ENCODE results near the gene CAPZA1.
"Not testable (repeated sequence)": the region's sequence is repeated elsewhere in the genome, so short reads cannot be mapped to it uniquely, and the experiment has no call there.

The CAPZA1 gene

DNA sequence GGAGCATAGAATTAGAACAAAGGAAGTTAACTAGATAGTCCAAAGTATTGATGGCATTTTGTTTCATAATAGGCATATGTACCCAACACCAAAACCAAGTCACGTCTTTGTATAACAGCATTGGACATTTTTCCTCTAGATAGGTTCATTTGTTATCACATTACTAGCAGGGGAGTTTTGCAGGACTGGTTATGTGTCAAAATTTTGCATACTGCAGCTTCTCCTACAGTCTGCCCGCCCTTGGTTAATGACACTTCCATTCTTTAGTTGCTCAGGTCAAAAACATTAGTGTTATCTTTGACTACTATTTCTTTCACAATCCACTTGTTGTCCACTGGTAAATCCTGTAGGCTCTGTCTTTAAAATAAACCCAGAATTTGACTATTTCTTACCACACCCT lies 8.9 kb downstream of the CAPZA1 start:
- DNase-seq: no peak

DNA sequence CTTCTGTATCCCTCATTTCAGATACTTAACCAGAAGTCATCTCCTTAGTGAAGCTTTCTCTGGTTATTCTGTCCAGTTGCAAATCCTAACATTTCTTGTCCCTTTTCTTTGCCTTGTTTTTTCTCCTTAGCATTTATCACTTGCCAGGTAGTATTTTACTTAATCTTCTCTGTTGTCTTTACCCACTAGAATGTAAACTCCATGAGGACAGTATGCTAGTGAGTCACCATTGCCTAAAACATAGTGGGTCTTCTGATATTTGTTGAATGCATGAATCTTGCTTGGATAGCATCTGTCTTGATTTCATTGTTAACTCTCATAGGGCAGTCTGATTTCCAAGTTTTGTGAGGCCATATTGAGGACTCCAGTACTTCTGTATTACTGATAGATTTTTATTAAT lies 9.6 kb downstream of the CAPZA1 start:
- DNase-seq: no peak

DNA sequence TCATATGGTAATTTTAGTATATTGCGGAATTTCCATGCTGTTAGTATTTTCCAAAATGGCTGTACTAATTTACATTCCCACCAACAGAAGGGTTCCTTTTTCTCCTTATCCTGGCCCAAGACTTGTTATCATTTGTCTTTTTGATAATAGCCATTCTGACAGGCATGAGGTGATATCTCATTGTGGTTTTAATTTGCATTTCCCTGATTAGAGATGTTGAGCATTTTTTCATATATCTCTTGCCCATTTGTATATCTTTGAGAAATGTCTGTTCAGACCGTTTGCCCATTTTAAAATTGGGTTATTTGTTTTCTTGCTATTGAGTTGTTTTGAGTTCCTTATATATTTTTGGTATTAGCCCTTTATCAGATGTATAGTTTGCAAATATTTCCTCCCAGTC lies 14.0 kb downstream of the CAPZA1 start:
- DNase-seq: no peak

DNA sequence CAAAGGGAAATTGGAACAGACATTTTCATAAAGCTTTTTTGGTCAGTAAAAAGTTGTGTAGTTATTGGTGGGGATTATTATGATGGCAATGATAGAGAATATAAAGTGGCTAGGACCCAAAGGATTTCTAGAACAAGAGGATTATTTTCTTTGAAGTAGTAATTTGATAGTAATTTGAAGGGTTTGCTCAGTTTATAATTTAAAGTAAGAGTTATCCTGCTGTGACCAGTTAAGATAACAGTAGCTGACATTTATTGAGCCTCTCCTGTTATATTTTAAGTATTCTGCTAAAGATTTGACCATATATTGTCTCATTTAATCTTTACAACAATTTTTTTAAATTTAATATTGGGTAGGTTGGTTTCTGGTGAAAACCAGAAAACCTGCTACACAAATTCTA lies 14.7 kb downstream of the CAPZA1 start:
- no peak for DNase-seq

DNA sequence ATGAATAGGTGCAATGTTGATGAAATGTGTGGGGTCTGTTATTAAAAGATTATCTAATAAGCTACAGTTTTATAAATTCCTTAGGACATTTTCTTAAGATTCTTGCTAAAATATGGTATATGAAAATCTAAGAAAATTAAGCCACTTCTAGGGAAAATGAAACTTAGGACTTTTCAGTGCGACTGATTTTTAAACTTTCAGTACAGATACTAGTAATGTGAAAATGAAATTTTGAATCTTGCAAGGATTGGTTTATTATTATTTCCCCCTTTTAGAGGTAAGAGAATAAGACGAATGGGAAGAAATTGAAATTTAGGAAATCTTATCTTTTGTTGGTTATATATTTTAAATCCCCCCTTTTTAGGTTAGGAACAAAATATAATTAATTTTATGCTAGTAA lies 16.4 kb downstream of the CAPZA1 start:
- no peak for DNase-seq

DNA sequence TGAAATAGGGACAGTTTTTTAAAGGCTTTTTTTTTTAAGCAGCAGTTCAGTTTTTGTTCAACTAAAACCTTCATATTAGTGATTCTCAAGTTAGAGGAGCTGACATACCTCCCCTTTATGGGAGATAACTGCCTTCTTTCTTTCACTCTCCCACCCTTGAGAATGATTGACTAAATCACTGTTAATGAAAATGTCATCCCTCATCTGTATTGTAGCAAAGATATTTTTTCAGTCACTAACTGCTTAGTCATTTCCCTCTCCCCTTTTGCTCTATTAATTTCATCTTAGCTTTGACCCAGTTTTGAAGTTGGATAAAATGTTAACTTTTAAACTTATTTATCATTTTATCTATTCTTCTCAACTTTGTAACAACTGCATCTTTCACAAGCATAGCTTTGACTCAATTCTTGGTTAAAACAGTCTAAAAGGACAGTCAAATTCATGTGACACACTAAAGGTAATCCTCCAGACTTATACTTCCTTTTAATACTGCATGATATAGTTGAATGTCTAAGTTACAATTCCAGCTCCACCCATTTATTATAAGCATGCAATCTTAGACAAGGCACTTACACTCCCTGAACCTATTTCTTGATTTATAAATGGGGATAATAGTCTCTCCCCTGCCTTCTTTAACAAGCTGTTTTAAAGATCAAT lies 17.1 kb downstream of the CAPZA1 start:
- no peak for DNase-seq

DNA sequence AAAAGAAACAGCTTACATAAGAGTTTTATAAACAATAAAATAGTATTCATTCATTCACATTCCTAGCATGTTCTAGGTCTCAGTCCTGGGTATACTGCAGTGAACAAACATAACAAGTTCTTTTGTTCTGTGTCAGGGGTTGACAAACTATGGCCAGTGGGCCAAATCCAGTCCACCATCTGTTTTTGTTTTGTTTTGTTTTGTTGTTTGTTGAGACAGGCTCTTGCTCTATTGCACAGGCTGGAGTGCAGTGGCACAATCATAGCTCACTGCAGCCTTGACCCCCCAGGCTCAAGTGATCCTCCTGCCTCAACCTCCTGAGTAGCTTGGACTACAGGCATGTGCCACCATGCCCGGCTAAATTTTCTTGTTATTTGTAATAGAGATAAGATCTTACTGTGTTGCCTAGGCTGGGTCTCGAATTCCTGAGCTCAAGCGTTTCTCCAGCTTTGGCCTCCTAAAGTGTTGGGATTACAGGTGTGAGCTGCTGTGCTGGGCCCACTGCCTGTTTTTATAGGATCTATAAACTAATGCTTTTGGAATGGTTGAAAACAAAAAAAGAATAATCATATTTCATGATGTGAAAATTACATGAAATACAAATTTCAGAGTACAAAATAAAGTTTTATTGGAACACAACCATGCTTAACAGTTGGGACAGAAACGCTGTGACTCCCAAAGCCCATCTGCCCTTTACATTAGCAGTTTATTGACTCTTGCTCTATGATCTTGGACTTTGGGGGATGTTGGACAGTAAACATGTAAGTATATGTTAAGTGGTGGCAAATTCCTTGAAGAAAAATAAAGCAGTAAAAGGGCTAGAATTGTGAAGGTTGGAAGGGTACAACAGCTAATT lies 17.9 kb downstream of the CAPZA1 start:
- DNase-seq: no peak

DNA sequence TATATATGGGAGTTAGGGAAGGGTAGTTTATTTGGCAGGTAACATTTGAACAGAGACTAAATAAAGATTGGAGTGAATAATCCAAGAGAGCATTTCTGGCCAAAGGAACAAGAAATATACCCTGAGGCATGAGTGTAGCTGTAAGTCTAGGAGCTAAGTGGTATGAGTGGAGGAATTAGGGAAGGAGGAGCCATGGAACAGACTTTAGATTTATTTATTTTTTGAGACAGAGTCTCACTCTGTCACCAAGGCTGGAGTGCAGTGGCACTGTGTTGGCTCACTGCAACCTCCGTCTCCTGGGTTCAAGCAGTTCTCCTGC lies 18.4 kb downstream of the CAPZA1 start:
- no peak for DNase-seq

DNA sequence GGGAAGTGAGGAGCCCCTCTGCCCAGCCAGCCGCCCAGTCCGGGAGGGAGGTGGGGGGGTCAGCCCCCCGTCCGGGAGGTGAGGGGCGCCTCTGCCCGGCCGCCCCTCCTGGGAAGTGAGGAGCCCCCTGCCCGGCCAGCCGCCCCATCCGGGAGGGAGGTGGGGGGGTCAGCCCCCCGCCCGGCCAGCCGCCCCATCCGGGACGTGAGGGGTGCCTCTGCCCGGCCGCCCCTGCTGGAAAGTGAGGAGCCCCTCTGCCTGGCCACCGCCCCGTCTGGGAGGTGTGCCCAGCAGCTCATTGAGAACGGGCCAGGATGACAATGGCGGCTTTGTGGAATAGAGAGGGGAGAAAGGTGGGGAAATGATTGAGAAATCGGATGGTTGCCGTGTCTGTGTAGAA lies 20.8 kb downstream of the CAPZA1 start:
- not testable (repeated sequence) for DNase-seq

DNA sequence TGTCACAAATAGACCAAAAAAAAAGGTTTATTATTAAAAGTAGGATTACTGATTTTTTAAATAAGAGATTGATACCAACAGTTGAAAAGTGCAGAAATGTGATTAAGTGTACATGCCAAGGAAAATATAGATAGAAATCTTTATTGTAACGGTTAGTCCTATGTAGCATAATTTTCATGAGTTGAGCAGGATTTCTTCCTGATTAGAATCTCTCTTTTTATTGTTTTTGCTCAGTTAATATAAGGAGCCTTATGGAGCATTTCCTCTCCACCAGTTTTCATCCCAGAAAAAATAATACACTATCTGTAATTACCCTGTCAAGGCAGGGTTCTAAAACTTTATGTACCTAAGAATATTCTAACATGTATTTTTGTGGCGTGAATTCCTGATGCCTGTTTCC lies 23.4 kb downstream of the CAPZA1 start:
- no peak for DNase-seq

DNA sequence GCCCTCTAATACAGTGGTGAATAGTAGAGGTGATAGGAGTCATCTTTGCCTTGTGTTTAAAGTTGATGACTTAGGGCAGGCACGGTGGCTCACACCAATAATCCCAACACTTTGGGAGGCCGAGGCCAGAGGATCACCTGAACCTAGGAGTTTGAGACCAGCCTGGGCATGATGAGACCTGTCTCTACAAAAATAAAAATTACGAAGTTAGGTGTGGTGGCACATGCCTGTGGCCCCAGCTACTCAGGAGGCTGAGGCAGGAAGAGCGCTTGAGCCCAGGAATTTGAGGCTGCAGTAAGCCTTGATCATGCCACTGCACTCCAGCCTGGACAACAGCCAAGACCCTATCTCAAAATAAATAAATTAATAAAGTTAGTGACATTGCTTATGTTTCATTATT lies 26.6 kb downstream of the CAPZA1 start:
- DNase-seq: no peak

DNA sequence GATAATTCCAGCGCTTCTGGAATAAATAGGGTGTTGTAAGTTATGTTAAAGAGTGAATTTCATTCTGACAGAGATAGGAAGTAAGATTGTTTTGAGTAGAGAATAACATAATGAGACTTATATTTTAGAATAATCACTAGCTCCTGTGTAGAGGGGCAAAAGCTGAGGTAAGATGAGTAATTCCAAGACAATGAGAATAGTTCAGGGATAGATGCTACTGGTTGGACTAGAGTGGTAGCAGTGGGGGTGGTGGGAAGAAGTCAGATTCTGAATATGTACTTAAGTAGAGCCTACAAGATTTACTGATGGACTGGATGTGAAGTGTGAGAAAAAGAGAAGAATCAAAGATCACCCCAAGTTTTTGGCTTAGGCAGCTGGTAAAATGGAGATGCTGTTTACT lies 31.6 kb downstream of the CAPZA1 start:
- no peak for DNase-seq

DNA sequence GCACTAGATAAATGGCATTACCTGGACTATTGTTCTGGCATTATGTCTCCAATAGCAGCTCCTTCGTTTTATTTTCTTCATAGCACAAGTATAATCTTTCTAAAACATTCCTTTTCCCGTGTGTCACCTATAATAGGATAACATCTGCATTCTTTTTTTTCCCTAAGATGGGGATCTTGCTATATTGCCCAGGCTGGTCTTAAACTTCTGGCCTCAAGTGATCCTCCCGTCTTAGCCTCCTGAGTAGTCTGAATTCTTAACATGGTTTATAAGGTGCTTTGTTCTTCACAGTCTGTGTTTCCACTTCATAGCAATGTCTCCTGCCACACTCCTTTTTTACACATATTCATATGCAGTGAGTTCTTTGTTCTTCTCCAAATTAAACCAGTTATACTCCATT lies 46.2 kb downstream of the CAPZA1 start:
- no peak for DNase-seq

DNA sequence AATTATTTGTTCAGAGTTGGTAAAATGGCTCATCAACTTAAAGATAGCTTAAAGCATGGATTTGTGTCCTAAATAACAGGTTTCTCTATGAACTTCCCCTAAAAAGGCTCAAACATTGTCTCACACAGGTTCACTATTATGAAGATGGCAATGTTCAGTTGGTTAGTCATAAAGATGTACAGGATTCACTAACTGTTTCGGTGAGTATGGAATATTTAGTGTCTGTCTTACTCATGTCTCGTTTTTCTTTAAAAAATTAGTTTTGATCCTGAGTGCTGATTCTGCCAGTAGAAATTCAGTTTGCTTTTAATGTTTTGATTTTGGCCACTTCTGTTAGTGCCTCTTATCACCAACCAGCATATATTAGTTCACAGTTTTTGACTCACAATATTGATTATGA lies 47.3 kb downstream of the CAPZA1 start:
- DNase-seq: no peak

DNA sequence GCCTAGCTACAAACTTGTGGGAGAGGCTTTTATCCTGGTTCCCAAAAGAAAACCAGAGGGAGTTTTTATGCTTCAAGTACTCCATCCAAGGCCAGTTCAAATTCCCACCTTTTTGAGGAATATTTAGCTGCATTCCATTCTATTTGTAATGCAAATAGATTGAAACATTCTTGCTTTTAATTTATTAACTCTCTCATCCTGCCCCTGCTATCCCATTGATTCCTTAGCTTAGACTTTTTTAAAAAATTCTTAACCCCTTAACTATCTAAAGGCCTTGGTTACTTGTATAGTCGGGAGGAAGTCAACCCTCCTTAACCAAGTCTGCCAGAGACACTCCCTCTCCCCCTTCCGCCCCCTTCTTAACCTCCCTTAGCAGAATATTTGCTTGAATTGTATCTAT lies 52.4 kb downstream of the CAPZA1 start:
- DNase-seq: no peak

DNA sequence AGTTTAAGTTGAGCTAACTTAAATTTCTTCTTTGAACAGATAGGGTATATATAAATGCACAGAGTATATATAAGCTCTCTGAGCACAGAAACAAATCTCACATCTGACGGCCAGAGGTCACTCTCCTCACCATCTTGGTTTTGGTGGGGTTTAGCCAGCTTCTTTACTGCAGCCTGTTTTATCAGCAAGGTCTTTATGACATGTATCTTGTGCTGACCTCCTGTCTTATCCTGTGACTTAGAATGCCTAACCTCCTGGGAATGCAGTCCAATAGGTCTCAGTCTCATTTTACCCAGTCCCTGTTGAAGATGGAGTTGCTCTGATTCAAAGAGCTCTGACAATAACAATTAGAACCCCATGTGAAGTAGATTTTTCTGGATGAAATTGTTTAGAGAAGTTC lies 53.2 kb downstream of the CAPZA1 start:
- DNase-seq: no peak

DNA sequence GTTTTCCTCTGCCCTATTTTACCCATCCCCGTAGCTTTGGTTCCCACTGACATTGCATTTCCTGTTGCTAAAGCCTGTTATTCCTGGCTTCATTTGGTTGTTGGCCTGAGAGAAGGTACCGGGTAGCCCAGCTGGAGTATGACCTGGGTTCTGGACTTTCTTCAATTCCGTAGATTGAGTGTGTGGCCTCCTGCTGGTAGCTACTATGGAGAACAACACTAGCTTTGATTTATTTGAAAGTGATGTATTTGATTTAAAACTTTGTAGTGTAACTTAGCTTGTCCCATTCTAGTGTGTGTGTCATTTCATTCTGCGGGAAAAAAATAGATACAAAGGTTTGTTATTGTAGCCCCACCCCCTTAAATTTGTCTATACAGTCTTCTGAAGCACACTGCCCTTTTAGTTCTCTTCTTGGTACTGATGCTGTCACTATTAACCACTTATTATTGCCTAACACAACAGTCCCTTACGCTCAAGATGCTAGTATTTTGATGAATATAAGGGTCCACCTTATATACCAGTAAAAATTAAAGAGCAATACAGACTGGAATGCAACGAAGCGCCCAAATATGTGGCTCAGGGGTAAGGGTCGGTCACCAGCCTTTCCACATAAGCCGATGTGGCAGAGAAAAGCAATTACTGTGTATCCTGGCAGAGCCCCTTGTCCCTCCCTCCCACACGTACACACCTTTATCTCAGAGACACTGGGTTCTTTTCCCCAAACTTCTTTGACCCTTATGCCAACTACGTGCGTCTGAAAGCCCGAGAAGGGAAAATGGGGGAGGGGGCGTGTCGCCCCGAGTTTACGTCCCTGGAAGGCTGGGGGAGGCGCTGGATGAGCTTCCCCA lies 54.2 kb downstream of the CAPZA1 start:
- peak; percentile 32 to 52 for DNase-seq

DNA sequence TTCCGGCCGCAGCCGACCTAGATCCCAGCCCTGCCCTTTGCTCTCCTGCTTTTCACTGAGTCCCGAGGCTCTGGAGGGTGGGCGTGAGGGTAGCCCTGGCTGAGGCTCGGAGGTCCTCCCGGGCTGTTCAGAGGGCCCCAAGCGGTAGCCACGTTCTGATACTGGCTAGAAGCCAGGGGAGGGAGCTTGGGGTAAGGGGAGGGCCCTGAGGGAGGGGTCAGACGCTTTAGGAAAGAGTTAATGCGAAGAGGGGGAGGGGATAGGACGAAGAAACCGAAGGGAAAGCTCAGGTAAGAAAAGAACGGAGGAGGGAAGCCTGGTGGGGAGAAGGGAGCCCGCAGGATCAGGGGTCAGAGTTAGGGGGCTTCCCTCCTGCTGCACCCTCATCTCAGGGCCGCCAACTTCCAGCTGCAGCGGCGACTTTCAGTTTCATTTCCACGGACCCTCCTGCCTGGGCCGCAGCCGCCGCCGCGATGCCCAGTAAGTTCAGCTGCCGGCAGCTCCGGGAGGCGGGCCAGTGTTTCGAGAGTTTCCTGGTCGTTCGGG lies 54.9 kb downstream of the CAPZA1 start, which contains the start of gene MOV10:
TSS of gene MOV10 (plus strand) at position 220 of the 546 bp plus-strand sequence. CDS start at position 474, 254 bp downstream.
- DNase-seq: peak; percentile 36 to 38

DNA sequence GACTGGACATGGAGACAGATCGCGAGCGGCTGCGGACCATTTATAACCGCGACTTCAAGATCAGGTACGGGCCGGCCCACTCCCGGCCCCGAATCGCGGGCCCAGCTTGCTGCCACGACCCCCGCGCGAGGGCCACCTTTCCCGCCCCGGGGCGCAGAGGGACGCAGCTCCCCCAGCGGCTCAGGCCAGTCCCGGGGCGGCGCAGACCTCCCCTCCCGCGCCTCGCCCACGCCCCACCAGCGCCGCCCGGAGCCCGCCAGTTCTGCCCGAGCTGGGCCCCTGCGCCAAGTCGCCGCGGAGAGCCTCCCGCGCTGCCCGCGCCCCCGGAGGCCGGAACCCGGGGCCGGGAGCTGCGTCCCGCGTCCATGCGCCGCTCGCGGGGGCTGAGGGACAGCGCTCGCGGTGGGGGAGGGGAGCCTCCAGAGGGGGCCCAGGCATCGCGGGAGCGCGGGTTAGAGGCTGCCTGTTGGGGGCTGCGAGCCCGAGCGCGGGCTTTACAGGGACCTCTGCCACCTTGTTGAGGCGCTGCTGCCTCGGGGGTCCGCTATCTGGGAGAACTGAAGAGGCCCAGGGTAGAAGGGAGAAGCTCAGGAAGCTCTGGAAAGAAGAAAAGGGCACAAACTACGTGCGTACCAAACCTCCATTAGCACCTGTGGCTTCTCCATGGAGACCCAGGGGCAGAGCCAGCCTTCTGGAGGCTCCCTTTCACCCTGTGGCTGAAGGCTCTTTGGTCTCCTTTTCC lies 55.5 kb downstream of the CAPZA1 start:
- no peak for DNase-seq

DNA sequence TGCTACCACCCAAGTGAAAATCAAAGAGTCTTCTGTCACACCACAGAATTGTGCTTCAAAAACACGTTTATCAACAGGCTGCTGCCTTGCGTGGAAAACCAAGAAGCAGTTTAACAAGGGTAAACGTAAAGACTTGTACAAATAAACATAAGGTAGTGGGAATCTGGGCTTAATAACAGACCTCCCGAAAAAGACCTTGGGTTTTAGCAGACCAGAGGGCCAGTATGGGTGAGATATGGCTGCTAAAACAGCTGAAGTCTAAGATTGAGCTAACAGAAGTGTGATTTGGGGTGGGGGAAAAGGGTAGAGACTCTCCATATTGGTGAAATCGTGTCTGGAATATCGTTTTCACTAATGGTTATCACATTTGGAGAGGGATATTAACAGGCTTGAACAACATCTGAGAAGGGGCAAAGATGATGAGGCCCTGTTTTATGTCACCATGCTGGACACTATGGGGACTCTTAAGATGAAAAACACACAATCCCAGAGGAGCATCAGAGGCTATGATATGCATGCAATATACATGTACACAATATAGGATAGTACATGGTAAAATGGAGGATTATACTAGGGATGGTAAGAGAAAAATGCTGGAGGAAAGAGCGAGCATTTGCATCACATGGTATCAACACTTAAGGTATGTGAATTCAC lies 56.2 kb downstream of the CAPZA1 start:
- no peak for DNase-seq

DNA sequence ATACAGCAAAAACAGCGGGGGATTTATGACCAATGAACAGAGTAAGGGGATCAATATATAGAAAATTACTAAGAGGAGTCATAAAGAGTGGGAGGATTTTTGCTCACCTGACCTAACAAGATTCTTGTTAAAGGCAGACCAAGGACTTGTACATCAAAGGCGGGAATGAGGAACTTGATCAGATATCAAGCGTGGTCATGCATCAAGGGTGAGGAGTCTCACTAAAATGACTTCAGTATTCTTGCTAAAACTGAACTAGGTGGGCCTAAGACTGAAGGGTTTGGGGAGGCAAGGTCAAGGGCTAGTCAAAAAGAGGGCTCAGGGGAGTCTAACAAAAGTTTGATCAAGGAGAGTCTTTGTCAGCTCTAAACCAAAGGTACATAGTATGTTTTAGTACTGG lies 56.9 kb downstream of the CAPZA1 start:
- DNase-seq: no peak

DNA sequence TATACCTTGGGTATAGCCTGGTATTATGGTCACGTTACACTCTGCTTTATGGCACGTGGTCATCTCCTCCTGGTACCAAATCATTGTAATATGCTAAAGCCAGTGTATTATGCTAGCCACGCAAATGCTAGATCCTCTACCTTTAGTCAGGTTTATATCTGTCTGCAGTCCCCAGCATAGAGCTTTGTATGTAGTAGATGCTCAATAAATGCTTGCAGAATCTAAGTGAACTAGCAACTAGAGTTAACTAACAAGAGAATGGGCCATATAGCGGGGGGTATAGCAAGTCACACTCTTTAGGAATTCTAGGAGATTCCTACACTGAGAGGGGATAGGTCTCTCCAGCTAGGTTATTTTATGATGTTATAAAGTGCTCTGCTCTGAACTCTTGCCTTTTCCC lies 57.9 kb downstream of the CAPZA1 start:
- DNase-seq: no peak

All from AML-193 (cell line).